Aorta (tissue), 5 donors: ENCODE data around the gene MARVELD3. TPM values are rescaled to one million over a fixed set of nuclear protein-coding genes. Genes with fewer than 3 reads are reported as not detected.

ENCODE experiments used
- ATAC-seq: fragments of 200-7000 bp; cut with Tn5 transposase; one replicate; pipeline ENCODE4 v1.9.1; 2022; ENCODE audit warnings: moderate library complexity; ENCODE audit not compliant: low FRiP score
- DNase-seq, 2 donors: peaks; one replicate each; pipeline ENCODE4 v3.0.0-alpha.2; 2020
- H3K27ac ChIP-seq, 2 donors: one replicate each; pipeline ENCODE4 v1.5.1; 2013; ENCODE audit warnings: low read length in 2 of 2, mild to moderate bottlenecking in 2 of 2, moderate library complexity in 2 of 2, control low read depth in 1 of 2, inconsistent platforms in 1 of 2, low read depth in 1 of 2
- H3K27me3 ChIP-seq, 2 donors: one replicate each; pipeline ENCODE4 v1.6.1; 2013; ENCODE audit warnings: control low read depth in 1 of 2, low read length in 1 of 2, mild to moderate bottlenecking in 1 of 2, moderate library complexity in 1 of 2; ENCODE audit not compliant: insufficient read depth in 2 of 2, control insufficient read depth in 1 of 2
- H3K36me3 ChIP-seq, 2 donors: one replicate each; pipeline ENCODE4 v1.6.1; 2013; ENCODE audit warnings: control low read depth in 1 of 2, low read length in 1 of 2, mild to moderate bottlenecking in 1 of 2; ENCODE audit not compliant: insufficient read depth in 2 of 2, control insufficient read depth in 1 of 2
- H3K4me1 ChIP-seq, 2 donors: one replicate each; pipeline ENCODE4 v1.6.1; 2013; ENCODE audit warnings: low read length in 2 of 2, control low read depth in 1 of 2, mild to moderate bottlenecking in 1 of 2, moderate library complexity in 1 of 2; ENCODE audit not compliant: insufficient read depth in 2 of 2, control insufficient read depth in 1 of 2
- H3K4me3 ChIP-seq, 2 donors: one replicate each; pipeline ENCODE4 v1.5.1; 2013; ENCODE audit warnings: low read length in 2 of 2, control low read depth in 1 of 2, mild to moderate bottlenecking in 1 of 2
- H3K9me3 ChIP-seq: one replicate; pipeline ENCODE4 v1.6.1; 2013; ENCODE audit warnings: mild to moderate bottlenecking, low read length; ENCODE audit not compliant: control insufficient read depth
- WGBS, 2 donors: extraction: QIAGEN DNeasy Blood & Tissue Kit; methylation state at CpG; one replicate each; pipeline ENCODE4 v1.1.7; 2013; 5-methylcytosine and 5-hydroxymethylcytosine counted together
- intact Hi-C, 2 donors: fragments of 100-400 bp; cut with DNase I; formaldehyde crosslinking; loops; one replicate each; pipeline versions ENCODE4 v1.14.2 to v1.15.0; 2022
- polyA plus RNA-seq, 2 donors: library from polyadenylated mRNA; stranded (reverse); fragments of 200-250 nt; gene quantifications; one replicate each; pipeline ENCODE4 v1.2.3, GENCODE V29; 2013
- total RNA-seq, 2 donors: library from RNA; stranded (reverse); fragmentation: NEBNext Ultra II Directional; extraction: Animal tissue kit (Norgen Biotek cat#: 25700); gene quantifications; one replicate each; pipeline ENCODE4 v1.2.1, GENCODE V29; 2021
- donor health status: healthy with polysubstance abuse.
- donor health status: Bipolar disorder and iron deficiency.
- donor health status: DM: no; HTN: no; CAD: no.
- donor health status: DM: no; HTN: no; CAD: no.
- donor health status: DM: yes; HTN: yes; CAD: no.

MARVELD3 gene
- total and polyA plus RNA-seq, 4 donors, result 5.0 TPM; not detected in 3

DNA sequence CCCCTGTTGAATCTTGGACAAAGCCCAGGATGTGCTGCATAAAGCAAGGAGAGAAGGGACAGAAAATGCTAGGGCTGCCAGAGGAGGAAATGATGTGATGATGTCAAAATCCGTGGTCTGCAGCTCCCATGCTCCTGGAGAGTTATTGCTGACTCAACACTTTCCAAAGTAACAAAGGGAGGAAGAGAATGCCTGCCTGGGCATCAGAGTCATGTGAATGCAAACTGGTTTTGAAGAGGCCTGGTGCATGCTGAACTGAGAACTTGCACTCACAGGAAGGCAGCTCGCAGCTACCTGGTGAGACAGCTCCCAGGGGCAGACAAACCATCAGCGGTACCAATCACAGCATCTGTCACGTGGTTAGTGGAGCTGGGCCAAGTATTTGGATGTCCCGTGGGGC is 2.8 kb downstream of the MARVELD3 start:
- H3K36me3 ChIP-seq, result no peaks in the 10 kb centered on the region
- intact Hi-C loops, result no loop called here
- DNase-seq (no peak), ATAC-seq (no peak)
- H3K4me1 ChIP-seq, result no peaks in the 10 kb centered on the region
- peaks cover 1% of the 10 kb centered on the region for H3K9me3 ChIP-seq
- H3K27me3 ChIP-seq, result peaks cover 0 to 2% of the 10 kb centered on the region in 2 donors
- no peak overlapping the region for H3K27ac ChIP-seq
- H3K4me3 ChIP-seq, result no peak overlapping the region
- 16% methylated on average over 5 of the region's 5 CpGs for WGBS, 2 donors

DNA sequence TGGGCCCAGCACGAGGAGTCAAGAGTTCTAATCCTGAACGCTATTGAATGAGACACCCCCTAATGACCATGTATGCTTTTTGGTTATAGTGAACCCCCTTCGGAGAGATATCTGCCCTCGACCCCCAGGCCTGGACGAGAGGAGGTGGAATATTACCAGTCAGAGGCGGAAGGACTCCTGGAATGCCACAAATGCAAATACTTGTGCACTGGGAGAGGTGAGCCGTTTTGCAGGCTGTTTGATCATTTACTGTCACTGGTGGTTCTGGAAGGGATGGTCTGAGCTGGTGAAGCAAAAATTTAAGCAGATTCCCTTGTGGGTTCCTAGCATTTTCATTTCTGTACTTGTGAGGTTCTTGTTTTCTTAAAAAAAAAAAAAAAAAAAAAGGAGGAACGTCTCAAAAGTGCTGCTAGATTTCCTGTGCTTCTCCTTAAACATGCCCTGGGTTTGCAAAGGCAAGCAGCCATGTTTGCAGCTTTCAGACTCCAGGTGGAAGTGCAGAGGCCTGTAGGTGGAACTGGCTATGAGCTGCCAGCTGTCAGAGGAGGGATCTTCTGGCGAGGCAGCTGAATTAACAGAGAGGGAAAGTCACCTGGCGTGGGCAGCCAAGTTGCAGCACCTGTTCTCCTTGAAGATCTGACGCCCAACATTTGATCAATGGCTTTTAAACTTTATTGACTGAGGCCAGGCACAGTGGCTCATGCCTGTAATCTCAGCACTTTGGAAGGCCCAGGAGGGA is 3.5 kb downstream of the MARVELD3 start:
- intact Hi-C loops, result no loop called here
- ATAC-seq, result no peak
- Histone ChIP-seq H3K9me3 (peaks cover 1% of the 10 kb centered on the region), H3K36me3 (no peaks in the 10 kb centered on the region), H3K4me1 (no peaks in the 10 kb centered on the region), H3K27ac (no peak overlapping the region), H3K4me3 (no peak overlapping the region), H3K27me3 (peaks cover 0 to 2% of the 10 kb centered on the region in 2 donors)
- WGBS, 2 donors, result 64 to 65% methylated on average over 11 of the region's 11 CpGs
- no peak for DNase-seq

DNA sequence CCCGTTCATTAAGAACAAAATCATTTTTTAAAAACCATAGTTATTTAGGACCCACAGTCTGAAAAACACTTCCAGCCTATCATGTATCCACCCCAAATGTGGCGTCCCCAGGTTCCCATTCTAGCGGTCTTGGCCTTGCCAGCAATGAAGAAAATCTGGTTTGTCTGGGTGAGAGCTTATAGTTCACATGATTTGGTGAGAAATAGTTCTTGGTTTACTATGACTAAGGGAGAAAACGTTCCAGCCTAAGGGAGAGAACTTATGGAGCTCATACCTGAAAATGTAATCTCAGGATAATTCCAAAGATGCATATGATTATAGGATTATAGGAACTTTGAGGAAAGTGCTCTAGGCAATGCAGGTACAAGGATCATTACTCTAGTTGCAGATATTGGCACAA is 4.8 kb downstream of the MARVELD3 start:
- ATAC-seq (no peak), DNase-seq (no peak)
- Histone ChIP-seq H3K4me3 (no peak overlapping the region), H3K27ac (no peak overlapping the region), H3K27me3 (no peaks in the 10 kb centered on the region), H3K4me1 (no peaks in the 10 kb centered on the region), H3K36me3 (no peaks in the 10 kb centered on the region), H3K9me3 (no peaks in the 10 kb centered on the region)
- 93% methylated on average over 4 of the region's 4 CpGs for WGBS, 2 donors
- intact Hi-C loops, result no loop called here

DNA sequence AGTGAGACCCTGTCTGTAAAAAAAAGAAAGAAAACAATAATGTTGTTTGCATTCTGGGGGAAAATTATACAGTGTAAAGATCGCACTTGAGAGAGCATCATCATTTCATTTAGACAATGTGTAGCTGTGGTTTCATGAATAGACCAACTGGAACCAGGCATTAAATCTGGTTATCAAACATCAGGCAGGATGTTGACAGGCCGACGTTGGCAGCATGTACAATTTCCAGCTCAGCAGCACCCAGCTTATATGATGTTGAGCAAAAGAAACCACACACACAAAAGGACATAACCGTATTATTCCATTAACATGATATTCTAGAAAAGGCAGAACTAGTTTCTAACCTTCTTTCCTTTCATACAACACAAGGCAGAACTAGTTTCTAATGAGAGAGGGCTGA is 5.8 kb downstream of the MARVELD3 start:
- Histone ChIP-seq H3K9me3 (no peaks in the 10 kb centered on the region), H3K27ac (no peak overlapping the region), H3K36me3 (no peaks in the 10 kb centered on the region), H3K4me1 (no peaks in the 10 kb centered on the region), H3K4me3 (no peak overlapping the region), H3K27me3 (no peaks in the 10 kb centered on the region)
- intact Hi-C loops, result no loop called here
- ATAC-seq, result no peak
- WGBS, 2 donors, result 23 to 26% methylated on average over 4 of the region's 4 CpGs
- DNase-seq, result no peak

DNA sequence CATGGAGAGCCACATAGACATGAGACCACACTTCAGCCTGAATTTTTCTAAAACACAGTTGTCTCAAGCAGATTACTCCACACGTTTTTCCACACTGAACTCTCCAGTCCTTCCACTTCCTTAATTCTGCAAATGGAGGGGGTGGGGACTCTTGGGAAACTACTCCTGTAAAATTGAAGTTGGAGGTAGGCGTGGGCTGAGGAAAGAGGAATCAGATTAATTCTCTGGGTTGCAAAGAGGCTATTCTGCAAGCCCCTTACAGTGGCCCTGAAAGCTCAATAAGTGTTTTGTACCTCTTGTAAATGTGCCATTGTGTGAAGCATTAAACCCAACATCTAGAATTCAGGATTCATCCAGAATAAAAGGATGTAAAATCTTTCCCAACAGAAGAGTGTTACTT is 9.6 kb downstream of the MARVELD3 start:
- 55 to 56% methylated on average over 2 of the region's 2 CpGs for WGBS, 2 donors
- ATAC-seq (no peak), DNase-seq (no peak)
- no peak overlapping the region for H3K4me3 ChIP-seq
- no peaks in the 10 kb centered on the region for H3K27me3 ChIP-seq
- H3K9me3 ChIP-seq, result no peaks in the 10 kb centered on the region
- intact Hi-C loops, result no loop called here
- no peak overlapping the region for H3K27ac ChIP-seq
- no peaks in the 10 kb centered on the region for H3K36me3 ChIP-seq
- H3K4me1 ChIP-seq, result no peaks in the 10 kb centered on the region

DNA sequence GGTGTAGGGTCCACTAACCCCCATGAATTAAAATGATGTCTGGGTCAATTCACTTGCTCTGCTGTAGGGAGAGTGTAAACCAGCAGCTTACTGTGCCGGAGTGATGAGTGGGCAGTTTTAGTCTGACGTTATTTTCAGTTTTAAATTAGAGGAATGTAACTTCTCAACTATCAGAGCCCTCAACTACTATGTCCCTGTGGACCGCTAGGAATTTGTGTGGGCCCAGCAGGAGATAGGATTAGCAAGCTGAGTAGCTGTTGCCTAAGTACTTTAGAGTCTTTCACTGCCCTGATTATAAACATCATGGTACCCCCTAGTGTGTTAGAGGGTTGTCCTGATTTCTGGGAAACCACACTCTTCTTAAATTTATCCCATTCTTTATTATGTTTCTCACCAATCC is 11.4 kb downstream of the MARVELD3 start:
- no peak overlapping the region for H3K4me3 ChIP-seq
- no peak overlapping the region for H3K27ac ChIP-seq
- 31 to 32% methylated on average over 3 of the region's 3 CpGs for WGBS, 2 donors
- DNase-seq (no peak), ATAC-seq (no peak)
- no peaks in the 10 kb centered on the region for H3K4me1 ChIP-seq
- no peaks in the 10 kb centered on the region for H3K27me3 ChIP-seq
- H3K36me3 ChIP-seq, result no peaks in the 10 kb centered on the region
- intact Hi-C loops, result no loop called here
- H3K9me3 ChIP-seq, result no peaks in the 10 kb centered on the region

DNA sequence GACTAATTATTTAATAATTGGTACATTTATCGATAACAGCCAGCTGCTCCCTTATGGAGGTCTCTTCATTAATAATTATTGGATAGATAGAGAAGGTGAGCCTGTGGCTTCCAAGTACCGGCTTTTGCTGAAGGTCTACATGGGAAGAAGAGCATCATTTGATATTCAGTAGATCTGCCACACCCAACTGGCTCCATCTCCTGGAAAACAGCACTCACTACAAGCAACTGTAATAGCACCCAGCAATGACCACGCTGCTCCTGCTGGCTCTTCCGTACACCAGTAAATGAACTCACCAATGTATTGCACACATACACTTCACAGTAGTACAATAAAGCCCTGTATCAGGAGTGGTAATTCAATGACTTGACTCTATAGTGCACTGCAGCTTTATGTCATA is 19.5 kb downstream of the MARVELD3 start:
- Histone ChIP-seq H3K9me3 (no peaks in the 10 kb centered on the region), H3K4me1 (no peaks in the 10 kb centered on the region), H3K36me3 (peaks cover 3 to 8% of the 10 kb centered on the region in 2 donors), H3K4me3 (no peak overlapping the region), H3K27me3 (no peaks in the 10 kb centered on the region), H3K27ac (no peak overlapping the region)
- ATAC-seq (no peak), DNase-seq (no peak)
- intact Hi-C loops, result no loop called here
- WGBS, 2 donors, result 80 to 90% methylated on average over 4 of the region's 4 CpGs

DNA sequence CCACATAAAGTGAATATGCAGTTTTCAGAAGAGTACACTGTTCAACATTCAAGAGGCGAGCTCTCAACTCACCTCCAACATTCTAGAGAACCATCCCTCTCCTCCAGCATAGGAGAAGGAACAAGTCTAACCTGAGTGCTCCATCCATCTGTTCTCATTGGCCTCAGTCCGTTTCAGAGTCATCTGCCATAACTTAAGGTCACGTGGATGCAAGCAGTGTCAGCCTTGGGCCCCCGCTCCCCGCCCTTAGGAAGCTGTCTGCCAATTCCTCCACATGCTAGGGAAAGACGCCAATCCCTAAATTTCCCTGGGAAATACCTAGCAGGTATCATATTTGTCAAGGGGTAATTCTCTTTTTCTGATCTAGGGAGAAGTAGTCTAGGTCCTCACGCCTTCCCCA is 21.4 kb downstream of the MARVELD3 start:
- DNase-seq, result no peak
- ATAC-seq, result no peak
- no peak overlapping the region for H3K4me3 ChIP-seq
- no peaks in the 10 kb centered on the region for H3K9me3 ChIP-seq
- no peaks in the 10 kb centered on the region for H3K4me1 ChIP-seq
- intact Hi-C loops, result no loop called here
- no peaks in the 10 kb centered on the region for H3K27me3 ChIP-seq
- H3K36me3 ChIP-seq, result peaks cover 3 to 8% of the 10 kb centered on the region in 2 donors
- H3K27ac ChIP-seq, result no peak overlapping the region
- 81 to 82% methylated on average over 7 of the region's 7 CpGs for WGBS, 2 donors

DNA sequence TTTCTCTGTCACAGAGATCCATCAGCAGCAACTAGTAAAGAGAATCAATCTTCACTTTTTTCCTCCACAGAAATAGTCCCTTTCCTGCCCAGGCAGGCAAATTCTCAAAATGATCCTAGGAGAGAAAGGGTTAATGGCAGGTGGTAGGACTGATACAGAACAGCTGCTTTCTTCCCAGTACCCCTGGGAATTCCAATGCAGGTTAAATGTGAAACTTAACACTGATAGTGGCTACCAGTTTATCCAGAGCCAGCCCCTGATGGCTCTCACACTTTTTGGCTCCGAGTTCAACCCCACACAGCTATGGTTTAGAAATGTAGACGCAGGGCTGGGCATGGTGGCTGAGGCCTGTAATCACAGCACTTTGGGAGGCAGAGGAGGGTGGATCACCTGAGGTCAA is 22.2 kb downstream of the MARVELD3 start:
- no peak overlapping the region for H3K27ac ChIP-seq
- intact Hi-C loops, result no loop called here
- peaks cover 7 to 12% of the 10 kb centered on the region in 2 donors for H3K36me3 ChIP-seq
- H3K4me3 ChIP-seq, result no peak overlapping the region
- no peaks in the 10 kb centered on the region for H3K9me3 ChIP-seq
- no peaks in the 10 kb centered on the region for H3K27me3 ChIP-seq
- ATAC-seq, result no peak
- no peak for DNase-seq
- WGBS, 2 donors, result 92% methylated on average over 2 of the region's 2 CpGs
- H3K4me1 ChIP-seq, result no peaks in the 10 kb centered on the region
